Measurements from ENCODE around the gene BICC1. TPM values are rescaled to one million over a fixed set of nuclear protein-coding genes. Genes with fewer than 3 reads are reported as not detected.

BICC1 gene
- total and polyA plus RNA-seq, 2 of the 4 experiments (the other 2 are of a cell fraction) = 5.7 to 42.5 TPM

GRCh38 chr10:58693919-58694318 lies 181.2 kb downstream of the BICC1 start:
- Histone ChIP-seq H3K14ac (replicated peaks; ENCODE audit: low read depth, low read length) (no peak overlapping the region), H3K9me1 (ENCODE audit: insufficient read depth, low read length) (peaks cover 5% of the 10 kb centered on the region; the same call in 1 of the 2 replicates), H3K27me3 (ENCODE audit: control insufficient read depth, insufficient read depth, low read length) (no peaks in the 10 kb centered on the region), H2BK20ac (ENCODE audit: low read depth, low read length) (no peak overlapping the region), H2BK120ac (ENCODE audit: low read depth, low read length) (no peak overlapping the region), H2AFZ (replicated peaks; ENCODE audit: low read length, poor library complexity) (no peak overlapping the region), H4K8ac (ENCODE audit: low read depth in 2 of 2, low read length in 2 of 2) (no peak overlapping the region), H4K91ac (ENCODE audit: insufficient read depth, low read depth, low read length) (no peak overlapping the region), H3K9me3 (ENCODE audit: control insufficient read depth, insufficient read depth, low read length) (peaks cover 10% of the 10 kb centered on the region), H2BK15ac (ENCODE audit: low read depth, low read length) (no peak overlapping the region), H3K56ac (ENCODE audit: extremely low read depth, insufficient read depth, low read length) (no peak overlapping the region), H3K4me1 (ENCODE audit: control insufficient read depth, insufficient read depth, low read length) (no peaks in the 10 kb centered on the region), H2AK9ac (replicated peaks; ENCODE audit: low read depth, low read length, poor library complexity) (no peak overlapping the region), H4K5ac (ENCODE audit: low read depth, low read length) (no peak overlapping the region), H4K20me1 (ENCODE audit: insufficient read depth, low read length) (peaks cover 8% of the 10 kb centered on the region; the same call in 1 of the 2 replicates), H3K79me1 (ENCODE audit: low read depth in 1 of 2, low read length in 2 of 2) (peaks cover 28% of the 10 kb centered on the region in 2 experiments), H2BK5ac (ENCODE audit: low read depth, low read length, poor library complexity, severe bottlenecking) (no peak overlapping the region), H3K9ac (ENCODE audit: low read depth, low read length) (no peak overlapping the region), H3K23ac (ENCODE audit: low read depth, low read length) (no peak overlapping the region), H3K4ac (ENCODE audit: low read depth, low read length) (no peak overlapping the region), H3K4me3 (ENCODE audit: insufficient read depth, low read depth, low read length) (no peak overlapping the region), H3K18ac (ENCODE audit: low read depth, low read length) (no peak overlapping the region), H2AK5ac (ENCODE audit: low read depth, low read length) (no peak overlapping the region), H3K27ac (ENCODE audit: insufficient read depth, low read length) (no peak overlapping the region), H3K36me3 (ENCODE audit: control insufficient read depth, insufficient read depth, low read length) (peaks cover 2% of the 10 kb centered on the region; the same call in 1 of the 2 replicates), H3K4me2 (ENCODE audit: low read depth, low read length) (no peak overlapping the region)
- in situ Hi-C loops (cut with MboI; ENCODE audit: low sequenced_read_pairs) = no loop called here
- 100% methylated on average over 1 of the region's 2 CpGs; no CpG with 5 or more reads in 1 of the 2 experiments for WGBS, 2 experiments (ENCODE audit: extremely low coverage in 2 of 2, insufficient read length in 1 of 2)
- no TSS peak for BruUV-seq (replicated peaks)
- ATAC-seq (ENCODE audit: low read depth) (no peak), DNase-seq (no peak)
- intact Hi-C loops (cut with micrococcal nuclease) = no loop called here
- TF ChIP-seq MAFK (IDR thresholded peaks at IDR 0.05; ENCODE audit: low read depth, low read length) (peak; percentile 60), ELK1 (IDR thresholded peaks at IDR 0.05; ENCODE audit: borderline replicate concordance, low read depth, low read length) (no peak), BHLHE40 (IDR thresholded peaks at IDR 0.05; ENCODE audit: low read depth, low read length) (no peak)
- dilution Hi-C loops (cut with HindIII; ENCODE audit: low sequenced_read_pairs, unreplicated experiment) = no loop called here
- CTCF ChIA-PET = no interaction called here
- POLR2A ChIA-PET (ENCODE audit: unreplicated experiment) = no interaction called here

Data from IMR-90 (cell line).